Naive B cell (primary cell): ENCODE results near the gene PSMD14. TPM values are rescaled to one million over a fixed set of nuclear protein-coding genes. Genes with fewer than 3 reads are reported as not detected.

ENCODE experiments used
- ATAC-seq, 2 donors: fragments of 150-1000 bp; cut with Tn5 transposase; 2 replicates each; pipeline ENCODE4 v1.10.0; 2021; ENCODE audit warnings: low read depth in 2 of 2, mild to moderate bottlenecking in 2 of 2, moderate library complexity in 2 of 2
- DNase-seq: peaks from one replicate; pipeline ENCODE4 v3.0.0; 2022
- H3K27ac Mint-ChIP-seq, 6 donors: one replicate each; pipeline ENCODE4 v1.8.0; 2020 to 2022; ENCODE audit warnings: mild to moderate bottlenecking in 6 of 6, mixed read lengths in 6 of 6, moderate library complexity in 5 of 6, inconsistent platforms in 2 of 6
- H3K27me3 Mint-ChIP-seq, 3 donors: one replicate each; pipeline ENCODE4 v1.8.0; 2021 to 2022; ENCODE audit warnings: mixed read lengths in 3 of 3, mild to moderate bottlenecking in 1 of 3
- H3K36me3 Mint-ChIP-seq, 2 donors: one replicate each; pipeline ENCODE4 v1.8.0; 2020 to 2022; ENCODE audit warnings: mixed read lengths in 2 of 2, inconsistent platforms in 1 of 2, mild to moderate bottlenecking in 1 of 2
- H3K4me1 Mint-ChIP-seq, 3 donors: one replicate each; pipeline ENCODE4 v1.8.0; 2020 to 2022; ENCODE audit warnings: mixed read lengths in 3 of 3, inconsistent platforms in 1 of 3, mild to moderate bottlenecking in 1 of 3, moderate library complexity in 1 of 3
- H3K4me3 Mint-ChIP-seq, 8 donors: one replicate each; pipeline ENCODE4 v1.8.0; 2020 to 2022; ENCODE audit warnings: mild to moderate bottlenecking in 8 of 8, mixed read lengths in 8 of 8, moderate library complexity in 8 of 8, inconsistent platforms in 2 of 8
- H3K9me3 Mint-ChIP-seq, 7 donors: one replicate each; pipeline ENCODE4 v1.8.0; 2020 to 2022; ENCODE audit warnings: mixed read lengths in 7 of 7, mild to moderate bottlenecking in 5 of 7, inconsistent platforms in 2 of 7, moderate library complexity in 1 of 7
- polyA plus RNA-seq, 6 donors: library from polyadenylated mRNA; unstranded; fragments of 300-500 nt; fragmentation: Illumina TruSeq; gene quantifications; one replicate each; pipeline ENCODE4 v1.2.3, GENCODE V29; 2021; ENCODE audit warnings: low read depth in 6 of 6

Gene PSMD14
- polyA plus RNA-seq, 6 donors from 2014 or later = 45.7 to 99.6 (median 49.9) TPM

DNA sequence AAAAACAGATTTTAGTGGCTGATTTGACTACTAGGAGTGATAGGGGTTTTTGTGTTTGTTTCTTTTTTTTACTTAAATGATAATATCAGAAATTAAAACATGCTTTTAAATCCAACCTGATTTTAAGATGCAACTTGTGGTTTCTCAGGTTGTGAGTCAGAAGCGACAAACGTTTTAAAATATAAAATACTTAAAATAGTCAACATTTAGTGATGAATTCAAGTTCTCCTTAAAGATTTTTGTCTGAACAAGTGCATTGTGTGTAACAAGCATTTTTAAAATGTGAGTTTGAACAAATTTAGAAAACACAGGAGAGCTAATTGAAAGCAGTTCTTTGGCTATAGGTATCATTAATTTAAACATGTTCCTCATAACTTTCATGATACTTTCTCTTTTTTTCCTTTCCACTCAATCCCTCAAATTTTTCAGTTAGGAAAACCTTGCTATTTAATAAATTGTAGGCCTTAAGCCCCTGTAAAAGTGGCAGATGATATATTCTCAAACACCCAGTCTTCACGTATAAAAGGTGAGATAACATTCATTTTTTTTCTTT, 111.5 kb downstream of the PSMD14 start:
- peak overlapping the region in 1 of 6 donors; percentile 24 for H3K27ac Mint-ChIP-seq
- H3K4me1 Mint-ChIP-seq = peaks cover 50 to 63% (median 56%) of the 10 kb centered on the region in 3 donors
- DNase-seq = no peak
- H3K27me3 Mint-ChIP-seq = peaks cover 88 to 92% (median 90%) of the 10 kb centered on the region in 3 donors
- peaks cover 0 to 8% of the 10 kb centered on the region in 2 donors for H3K36me3 Mint-ChIP-seq
- H3K4me3 Mint-ChIP-seq = peak overlapping the region in 1 of 8 donors; percentile 15
- peaks cover 3 to 18% (median 8%) of the 10 kb centered on the region in 7 donors for H3K9me3 Mint-ChIP-seq
- no peak for ATAC-seq

GRCh38 chr2:161420406-161421074, 112.3 kb downstream of the PSMD14 start:
- ATAC-seq (no peak), DNase-seq (no peak)
- peaks cover 3 to 22% (median 8%) of the 10 kb centered on the region in 7 donors for H3K9me3 Mint-ChIP-seq
- H3K4me1 Mint-ChIP-seq = peaks cover 46 to 57% (median 51%) of the 10 kb centered on the region in 3 donors
- peak overlapping the region in 3 of 8 donors; percentile 29 to 68 (median 41) for H3K4me3 Mint-ChIP-seq
- peaks cover 0 to 12% of the 10 kb centered on the region in 2 donors for H3K36me3 Mint-ChIP-seq
- H3K27ac Mint-ChIP-seq = peak overlapping the region in 2 of 6 donors; percentile 9 to 17
- H3K27me3 Mint-ChIP-seq = peaks cover 89 to 90% (median 90%) of the 10 kb centered on the region in 3 donors

DNA sequence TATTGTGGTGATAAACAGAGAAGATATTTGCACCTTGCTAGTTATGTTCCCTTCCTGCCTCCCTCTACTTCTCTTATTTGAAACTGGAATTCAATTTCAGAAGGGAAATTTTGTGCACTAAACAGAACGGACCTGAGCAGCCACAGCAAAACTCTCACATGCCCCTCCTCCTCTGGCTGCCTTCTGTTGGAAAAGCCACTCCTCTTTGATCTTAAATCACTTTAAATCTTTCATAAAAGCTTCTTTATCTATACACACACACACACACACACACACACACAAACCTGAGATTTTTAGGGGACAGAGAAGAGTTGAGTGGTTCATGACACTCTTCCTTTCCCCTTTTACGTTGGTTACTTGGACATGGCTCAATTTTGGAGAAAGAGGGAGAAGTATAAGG, 113.5 kb downstream of the PSMD14 start:
- H3K27me3 Mint-ChIP-seq = peaks cover 87 to 90% (median 88%) of the 10 kb centered on the region in 3 donors
- H3K4me3 Mint-ChIP-seq = peak overlapping the region in 2 of 8 donors; percentile 25 to 67
- H3K36me3 Mint-ChIP-seq = peaks cover 0 to 12% of the 10 kb centered on the region in 2 donors
- ATAC-seq (no peak), DNase-seq (no peak)
- H3K9me3 Mint-ChIP-seq = peaks cover 3 to 31% (median 14%) of the 10 kb centered on the region in 7 donors
- peak overlapping the region in 1 of 6 donors; percentile 3 for H3K27ac Mint-ChIP-seq
- H3K4me1 Mint-ChIP-seq = peaks cover 35 to 51% (median 39%) of the 10 kb centered on the region in 3 donors

DNA sequence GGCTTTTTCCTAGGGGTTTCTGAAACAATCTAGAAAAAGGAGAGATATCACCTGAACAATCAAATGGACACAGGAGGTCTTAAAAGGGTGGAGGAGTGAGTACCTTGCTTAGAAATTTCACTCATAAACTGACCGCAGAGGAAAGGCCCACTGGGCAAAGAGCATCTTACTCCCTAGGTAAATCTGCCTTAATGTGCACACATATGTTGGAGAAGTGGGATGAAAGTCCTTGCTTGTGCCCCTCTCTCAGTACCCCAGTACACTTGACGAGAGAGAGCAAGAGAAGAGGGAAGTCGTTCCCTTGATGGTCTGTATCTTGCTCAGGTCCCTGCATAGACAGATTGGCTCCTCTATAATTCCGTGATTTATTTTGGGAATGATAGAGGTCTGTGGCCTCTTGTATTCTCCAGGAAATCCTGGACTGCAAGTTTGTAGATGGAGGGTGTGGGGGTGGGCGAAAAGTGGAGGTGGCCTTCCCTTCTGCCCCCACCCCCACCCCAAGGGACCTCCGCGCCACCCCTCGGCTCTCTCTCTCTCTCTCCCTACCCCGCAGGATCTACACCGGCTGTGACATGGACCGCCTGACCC, 114.7 kb downstream of the PSMD14 start:
- Mint-ChIP-seq H3K9me3 (peaks cover 3 to 35% (median 12%) of the 10 kb centered on the region in 7 donors), H3K27ac (peak overlapping the region in 4 of 6 donors; percentile 13 to 79 (median 32)), H3K27me3 (peaks cover 87 to 90% (median 88%) of the 10 kb centered on the region in 3 donors), H3K4me3 (peak overlapping the region; percentile 26 to 88 (median 72)), H3K36me3 (peaks cover 4 to 12% of the 10 kb centered on the region in 2 donors), H3K4me1 (peaks cover 30 to 48% (median 37%) of the 10 kb centered on the region in 3 donors)
- no peak for DNase-seq
- no peak for ATAC-seq

DNA sequence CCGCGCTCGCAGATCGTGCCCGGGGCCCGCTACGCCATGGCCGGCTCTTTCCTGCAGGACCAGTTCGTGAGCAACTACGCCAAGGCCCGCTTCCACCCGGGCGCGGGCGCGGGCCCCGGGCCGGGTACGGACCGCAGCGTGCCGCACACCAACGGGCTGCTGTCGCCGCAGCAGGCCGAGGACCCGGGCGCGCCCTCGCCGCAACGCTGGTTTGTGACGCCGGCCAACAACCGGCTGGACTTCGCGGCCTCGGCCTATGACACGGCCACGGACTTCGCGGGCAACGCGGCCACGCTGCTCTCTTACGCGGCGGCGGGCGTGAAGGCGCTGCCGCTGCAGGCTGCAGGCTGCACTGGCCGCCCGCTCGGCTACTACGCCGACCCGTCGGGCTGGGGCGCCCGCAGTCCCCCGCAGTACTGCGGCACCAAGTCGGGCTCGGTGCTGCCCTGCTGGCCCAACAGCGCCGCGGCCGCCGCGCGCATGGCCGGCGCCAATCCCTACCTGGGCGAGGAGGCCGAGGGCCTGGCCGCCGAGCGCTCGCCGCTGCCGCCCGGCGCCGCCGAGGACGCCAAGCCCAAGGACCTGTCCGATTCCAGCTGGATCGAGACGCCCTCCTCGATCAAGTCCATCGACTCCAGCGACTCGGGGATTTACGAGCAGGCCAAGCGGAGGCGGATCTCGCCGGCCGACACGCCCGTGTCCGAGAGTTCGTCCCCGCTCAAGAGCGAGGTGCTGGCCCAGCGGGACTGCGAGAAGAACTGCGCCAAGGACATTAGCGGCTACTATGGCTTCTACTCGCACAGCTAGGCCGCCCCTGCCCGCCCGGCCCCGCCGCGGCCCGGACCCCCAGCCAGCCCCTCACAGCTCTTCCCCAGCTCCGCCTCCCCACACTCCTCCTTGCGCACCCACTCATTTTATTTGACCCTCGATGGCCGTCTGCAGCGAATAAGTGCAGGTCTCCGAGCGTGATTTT, 115.5 kb downstream of the PSMD14 start:
- peaks cover 3 to 35% (median 12%) of the 10 kb centered on the region in 7 donors for H3K9me3 Mint-ChIP-seq
- H3K27me3 Mint-ChIP-seq = peaks cover 80 to 84% (median 82%) of the 10 kb centered on the region in 3 donors
- peaks cover 4 to 12% of the 10 kb centered on the region in 2 donors for H3K36me3 Mint-ChIP-seq
- H3K4me1 Mint-ChIP-seq = peaks cover 22 to 43% (median 29%) of the 10 kb centered on the region in 3 donors
- peak; percentile 34 to 37 for ATAC-seq
- peak overlapping the region; percentile 73 to 88 (median 84) for H3K4me3 Mint-ChIP-seq
- H3K27ac Mint-ChIP-seq = peak overlapping the region in 4 of 6 donors; percentile 74 to 91 (median 80)
- DNase-seq = no peak

DNA sequence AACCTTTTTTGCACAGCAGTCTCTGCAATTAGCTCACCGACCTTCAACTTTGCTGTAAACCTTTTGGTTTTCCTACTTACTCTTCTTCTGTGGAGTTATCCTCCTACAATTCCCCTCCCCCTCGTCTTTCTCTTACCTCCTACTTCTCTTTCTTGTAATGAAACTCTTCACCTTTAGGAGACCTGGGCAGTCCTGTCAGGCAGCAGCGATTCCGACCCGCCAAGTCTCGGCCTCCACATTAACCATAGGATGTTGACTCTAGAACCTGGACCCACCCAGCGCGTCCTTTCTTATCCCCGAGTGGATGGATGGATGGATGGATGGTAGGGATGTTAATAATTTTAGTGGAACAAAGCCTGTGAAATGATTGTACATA, 116.2 kb downstream of the PSMD14 start:
- peaks cover 75 to 82% (median 76%) of the 10 kb centered on the region in 3 donors for H3K27me3 Mint-ChIP-seq
- peaks cover 3 to 37% (median 12%) of the 10 kb centered on the region in 7 donors for H3K9me3 Mint-ChIP-seq
- DNase-seq (no peak), ATAC-seq (no peak)
- H3K27ac Mint-ChIP-seq = peak overlapping the region in 5 of 6 donors; percentile 74 to 91 (median 78)
- peak overlapping the region; percentile 73 to 88 (median 84) for H3K4me3 Mint-ChIP-seq
- peaks cover 4 to 12% of the 10 kb centered on the region in 2 donors for H3K36me3 Mint-ChIP-seq
- H3K4me1 Mint-ChIP-seq = peaks cover 19 to 36% (median 22%) of the 10 kb centered on the region in 3 donors

GRCh38 chr2:161424891-161425727, 116.9 kb downstream of the PSMD14 start:
- peaks cover 75 to 83% (median 78%) of the 10 kb centered on the region in 3 donors for H3K27me3 Mint-ChIP-seq

GRCh38 chr2:161425728-161426454, 117.7 kb downstream of the PSMD14 start:
- Mint-ChIP-seq H3K27ac (peak overlapping the region in 3 of 6 donors; percentile 63 to 88 (median 85)), H3K27me3 (peaks cover 72 to 83% (median 76%) of the 10 kb centered on the region in 3 donors), H3K36me3 (peaks cover 4 to 12% of the 10 kb centered on the region in 2 donors), H3K4me3 (peak overlapping the region in 4 of 8 donors; percentile 15 to 68 (median 40)), H3K4me1 (peaks cover 19 to 33% (median 21%) of the 10 kb centered on the region in 3 donors), H3K9me3 (peaks cover 3 to 36% (median 12%) of the 10 kb centered on the region in 7 donors)
- DNase-seq = no peak
- ATAC-seq = no peak

More at GRCh38 chr2:161424891-161425727, 116.9 kb downstream of the PSMD14 start:
- peak overlapping the region in 3 of 6 donors; percentile 74 to 84 (median 76) for H3K27ac Mint-ChIP-seq
- H3K4me3 Mint-ChIP-seq = peak overlapping the region in 6 of 8 donors; percentile 73 to 87 (median 82)
- H3K36me3 Mint-ChIP-seq = peaks cover 4 to 12% of the 10 kb centered on the region in 2 donors
- H3K4me1 Mint-ChIP-seq = peaks cover 19 to 35% (median 21%) of the 10 kb centered on the region in 3 donors
- DNase-seq (no peak), ATAC-seq (no peak)
- peaks cover 3 to 37% (median 12%) of the 10 kb centered on the region in 7 donors for H3K9me3 Mint-ChIP-seq

DNA sequence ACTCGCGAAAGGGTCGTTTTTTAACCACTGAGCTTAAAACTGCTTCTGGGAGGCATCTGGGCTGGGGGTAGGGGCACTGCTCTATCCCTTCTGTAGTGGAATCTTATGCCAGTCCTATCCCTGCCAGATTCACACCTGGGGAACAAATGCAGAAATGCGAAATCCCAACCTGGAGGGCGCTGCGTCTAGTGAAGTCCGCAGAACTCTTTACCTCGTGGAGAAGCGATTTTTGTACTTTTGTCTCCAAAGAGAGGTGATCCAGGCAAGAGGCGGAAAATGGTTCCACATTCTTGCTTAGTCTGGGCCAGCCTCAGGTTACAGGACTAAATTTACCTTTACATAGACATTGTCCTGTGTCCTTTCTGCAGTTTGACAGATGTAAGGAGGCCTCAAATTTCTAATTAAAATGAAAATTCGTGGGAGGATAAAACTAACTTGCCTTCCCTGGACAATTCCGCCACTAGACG, 118.3 kb downstream of the PSMD14 start:
- H3K27me3 Mint-ChIP-seq = peaks cover 70 to 81% (median 75%) of the 10 kb centered on the region in 3 donors
- H3K36me3 Mint-ChIP-seq = peaks cover 4 to 12% of the 10 kb centered on the region in 2 donors
- DNase-seq = no peak
- H3K9me3 Mint-ChIP-seq = peaks cover 3 to 34% (median 12%) of the 10 kb centered on the region in 7 donors
- ATAC-seq = no peak
- H3K27ac Mint-ChIP-seq = peak overlapping the region in 2 of 6 donors; percentile 41 to 85
- H3K4me1 Mint-ChIP-seq = peaks cover 19 to 33% (median 21%) of the 10 kb centered on the region in 3 donors
- peak overlapping the region in 6 of 8 donors; percentile 63 to 80 (median 69) for H3K4me3 Mint-ChIP-seq

GRCh38 chr2:161426922-161427663, 118.9 kb downstream of the PSMD14 start:
- no peak for DNase-seq

More at GRCh38 chr2:161426922-161427663, 118.9 kb downstream of the PSMD14 start:
- Mint-ChIP-seq H3K36me3 (peaks cover 4 to 12% of the 10 kb centered on the region in 2 donors), H3K4me1 (peaks cover 19 to 33% (median 21%) of the 10 kb centered on the region in 3 donors), H3K27ac (peak overlapping the region in 4 of 6 donors; percentile 41 to 75 (median 58)), H3K4me3 (peak overlapping the region; percentile 56 to 91 (median 80)), H3K27me3 (peaks cover 70 to 81% (median 75%) of the 10 kb centered on the region in 3 donors), H3K9me3 (peaks cover 3 to 35% (median 9%) of the 10 kb centered on the region in 7 donors)
- peak in 1 of 2 donors; percentile 30 for ATAC-seq
